GM18507 (cell line): ENCODE results near the gene ANKFN1.

Experiments used
- DNase-seq: peaks from one replicate; pipeline ENCODE4 v3.0.0; 2011; ENCODE audit warnings: low read depth; ENCODE audit not compliant: insufficient read length; ENCODE audit errors: extremely low spot score
- FAIRE-seq: peaks from 2 replicates; lab custom pipeline; 2011; peaks lifted over from hg19 to GRCh38; lab: Jason Lieb, UNC

Gene ANKFN1

DNA sequence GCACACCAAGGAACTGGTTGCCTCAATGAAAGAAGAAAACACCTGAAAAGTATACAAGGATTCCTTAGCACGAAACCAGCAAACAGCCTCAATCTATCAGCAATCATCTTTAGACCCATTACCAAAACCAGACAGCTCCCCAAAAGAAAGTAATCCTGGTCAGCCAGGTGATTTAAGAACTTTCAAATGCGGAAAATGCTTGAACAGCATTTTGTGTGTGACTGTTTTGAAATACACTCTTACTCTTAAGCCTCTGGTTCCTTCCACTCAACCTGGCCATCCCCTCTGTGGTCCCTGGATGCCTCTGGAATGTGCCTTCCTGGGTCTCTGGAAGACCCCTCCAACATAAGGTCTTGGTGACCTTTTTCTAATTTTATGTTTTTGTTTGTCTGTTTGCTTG, 369.8 kb downstream of the ANKFN1 start:
- FAIRE-seq (no peak), DNase-seq (no peak)

DNA sequence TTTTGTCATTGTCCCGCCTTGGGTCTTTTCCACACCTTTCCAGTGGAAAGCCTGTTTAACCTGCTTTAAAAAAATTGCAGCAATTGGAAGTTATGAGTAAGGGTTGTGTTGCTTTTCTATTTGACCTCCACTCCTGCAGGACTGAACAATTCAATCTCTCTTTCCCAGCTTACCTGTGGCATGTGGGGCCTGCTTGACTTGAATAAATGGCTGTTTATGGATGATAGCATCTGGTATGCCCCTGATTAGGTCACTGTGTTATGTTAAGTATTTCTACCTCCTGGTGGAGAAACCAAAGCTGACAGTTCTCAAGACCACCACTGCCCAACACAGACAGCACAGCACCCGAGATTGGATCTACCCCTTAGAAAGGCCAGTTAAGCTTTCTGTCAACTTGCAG, 375.4 kb downstream of the ANKFN1 start:
- DNase-seq (no peak), FAIRE-seq (no peak)

GRCh38 chr17:56532926-56533325, 379.7 kb downstream of the ANKFN1 start:
- FAIRE-seq: no peak
- no peak for DNase-seq

DNA sequence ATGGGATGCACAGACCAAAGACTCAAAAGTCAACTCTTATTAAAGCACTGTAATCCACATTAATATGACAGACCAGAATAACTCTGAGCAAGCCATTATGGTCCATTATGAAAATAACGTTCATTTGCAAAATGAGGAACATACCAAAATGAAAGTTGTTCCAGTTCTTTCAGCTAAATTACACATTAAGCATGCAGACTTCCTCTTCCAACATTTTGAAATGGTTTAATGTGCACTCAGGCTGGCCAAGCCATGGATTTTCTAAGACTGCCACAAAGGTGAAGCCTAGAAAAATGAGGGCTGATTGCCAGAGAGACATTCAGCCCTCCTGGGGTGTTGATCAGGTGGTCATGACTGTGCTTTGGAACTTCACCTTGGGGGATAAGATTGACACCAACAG, 383.5 kb downstream of the ANKFN1 start:
- DNase-seq: no peak
- FAIRE-seq: no peak

DNA sequence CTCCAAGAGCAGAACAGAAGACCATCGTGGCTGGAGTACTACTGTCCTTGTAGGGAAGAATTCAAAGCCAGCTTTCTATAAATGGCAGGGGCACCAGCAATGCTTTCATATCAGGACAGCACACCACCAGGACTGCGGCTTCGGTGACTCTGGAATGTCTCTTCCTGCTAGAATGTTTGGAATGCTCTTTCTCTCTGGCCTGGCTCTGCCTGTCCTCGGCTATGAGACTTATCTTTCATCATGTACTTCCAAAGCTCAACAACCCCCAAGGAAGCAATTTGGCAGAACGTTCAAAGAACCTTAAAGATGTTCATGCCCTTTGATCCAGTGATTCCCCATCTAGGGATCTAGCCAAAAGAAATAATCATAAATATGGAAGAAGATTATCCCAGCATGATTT, 387.6 kb downstream of the ANKFN1 start:
- DNase-seq (no peak), FAIRE-seq (no peak)

GRCh38 chr17:56543280-56543679, 390.0 kb downstream of the ANKFN1 start:
- FAIRE-seq (no peak), DNase-seq (no peak)

DNA sequence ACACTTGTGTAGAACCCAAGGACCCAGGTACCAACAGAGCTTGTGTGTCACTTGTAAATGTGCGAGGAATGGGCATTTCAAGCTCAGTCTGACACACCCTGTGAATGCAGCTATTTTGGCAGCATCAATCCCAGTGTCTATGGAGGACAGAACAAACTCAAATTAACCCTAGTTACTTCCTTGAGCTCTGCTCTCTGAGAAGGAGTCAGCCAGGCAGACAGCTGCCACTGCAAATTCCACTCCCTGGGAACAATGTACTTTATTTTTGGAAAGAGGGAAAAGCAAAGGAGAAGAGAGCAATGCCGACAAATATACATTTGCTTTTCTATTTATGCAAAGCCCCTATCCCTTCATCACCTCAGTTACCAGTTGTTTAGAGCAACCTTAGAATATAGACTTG, 391.8 kb downstream of the ANKFN1 start:
- DNase-seq (no peak), FAIRE-seq (no peak)

GRCh38 chr17:56545930-56546329, 392.7 kb downstream of the ANKFN1 start:
- FAIRE-seq (no peak), DNase-seq (no peak)

DNA sequence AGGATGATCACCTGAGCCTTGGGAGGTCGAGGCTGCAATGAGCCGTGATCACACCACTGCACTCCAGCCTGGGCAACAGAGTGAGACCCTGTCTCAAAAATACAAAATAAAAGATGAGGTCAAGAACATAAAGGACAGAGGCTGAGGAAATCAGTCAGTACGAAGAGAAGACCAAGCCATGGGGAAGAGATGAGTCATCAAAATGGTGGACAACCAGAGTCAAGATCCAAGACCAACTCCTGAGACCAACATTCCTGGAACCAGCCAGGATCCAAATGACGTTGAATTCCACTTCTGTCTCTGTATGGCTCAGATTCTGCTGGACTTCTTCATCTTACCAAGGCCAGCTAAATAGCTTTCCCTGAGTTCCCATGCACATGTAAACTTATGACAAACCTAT, 395.4 kb downstream of the ANKFN1 start:
- FAIRE-seq: no peak

DNA sequence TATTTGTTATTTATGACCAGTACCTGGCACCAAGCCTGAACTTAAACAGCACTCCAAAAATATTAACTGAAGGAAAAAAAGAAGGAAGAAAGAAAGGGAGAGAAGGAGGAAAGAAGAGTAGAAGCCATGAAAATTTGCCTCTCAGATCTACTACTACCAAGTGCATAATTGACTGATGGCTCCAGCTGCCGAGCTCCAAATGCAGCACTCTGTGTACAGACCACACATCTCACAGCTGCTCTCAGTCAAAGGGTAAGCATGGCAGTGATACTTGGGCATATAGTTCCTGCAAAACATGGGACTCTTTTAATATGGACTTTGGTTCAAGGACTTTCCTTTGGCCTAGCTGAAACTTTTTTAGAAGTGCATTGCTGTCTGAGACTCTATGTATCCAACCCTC, 396.2 kb downstream of the ANKFN1 start:
- FAIRE-seq (no peak), DNase-seq (no peak)

More for the DNA sequence above, 395.4 kb downstream of the ANKFN1 start:
- no peak for DNase-seq

DNA sequence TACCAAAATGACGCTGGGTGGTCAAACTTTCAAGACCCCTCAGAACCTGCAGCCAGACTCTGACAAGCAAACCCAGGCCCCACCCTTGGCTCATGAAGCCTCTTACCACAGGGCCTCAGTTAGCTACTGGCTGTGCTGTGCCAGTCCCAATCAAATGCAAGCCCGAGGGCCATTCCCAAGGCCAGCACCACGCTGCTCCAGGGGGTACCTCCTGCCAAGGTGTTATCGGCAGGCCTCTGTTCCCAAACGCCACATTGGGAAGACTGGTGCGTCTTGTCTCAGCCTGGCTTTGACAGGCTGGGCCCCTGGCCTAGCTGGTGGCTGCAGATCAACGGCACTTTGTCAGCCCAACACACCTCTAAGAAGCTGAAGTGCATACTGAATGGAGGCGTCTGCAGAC, 404.4 kb downstream of the ANKFN1 start:
- DNase-seq (no peak), FAIRE-seq (no peak)

DNA sequence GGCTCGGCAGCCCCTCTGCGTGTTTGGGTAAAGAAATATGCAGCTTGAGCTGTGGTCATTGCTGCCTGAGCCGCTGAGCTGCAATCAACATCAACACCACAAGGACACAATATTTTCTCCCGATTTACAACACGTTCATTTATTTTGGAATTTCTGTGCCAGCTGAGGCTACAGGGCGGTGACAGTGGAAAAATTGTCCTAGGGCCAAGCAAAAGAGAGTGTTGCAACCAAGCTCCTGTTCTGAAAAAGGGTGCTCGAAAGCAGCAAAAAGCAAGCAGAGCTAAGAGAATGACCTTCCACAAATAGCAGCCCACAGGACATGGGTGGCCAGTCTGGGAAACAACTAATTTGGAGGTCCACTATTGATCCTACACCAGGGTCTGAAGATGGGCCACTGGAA, 404.8 kb downstream of the ANKFN1 start:
- DNase-seq: no peak
- FAIRE-seq: no peak
